Activated T-helper 9 cell treated with anti-CD3 and anti-CD28 coated beads, Interleukin-2, amount 50 U/mL, for 16 hours (primary cell): ENCODE results near the gene CNKSR3.

Experiments
- DNase-seq: peaks from one replicate; pipeline ENCODE4 v3.0.0-alpha.2; 2020; ENCODE audit warnings: low read depth

CNKSR3 gene

DNA sequence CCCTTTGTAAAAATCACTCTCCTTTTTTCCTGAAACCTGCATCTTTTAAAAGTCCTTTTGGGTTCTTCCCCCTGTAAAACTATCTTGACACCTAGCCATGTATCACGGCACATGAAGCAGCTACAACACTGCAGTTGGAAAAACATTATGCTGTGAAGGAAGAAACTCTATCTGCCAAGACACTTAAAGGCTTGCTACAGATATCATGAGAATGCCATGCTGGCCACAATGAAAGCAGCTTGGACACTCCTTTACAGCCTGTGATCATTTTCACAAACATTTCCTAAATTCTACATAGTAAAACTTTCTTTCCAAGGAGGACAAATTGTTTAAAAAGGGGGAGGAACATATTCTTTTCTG lies 31.8 kb downstream of the CNKSR3 start:
- DNase-seq, result no peak

DNA sequence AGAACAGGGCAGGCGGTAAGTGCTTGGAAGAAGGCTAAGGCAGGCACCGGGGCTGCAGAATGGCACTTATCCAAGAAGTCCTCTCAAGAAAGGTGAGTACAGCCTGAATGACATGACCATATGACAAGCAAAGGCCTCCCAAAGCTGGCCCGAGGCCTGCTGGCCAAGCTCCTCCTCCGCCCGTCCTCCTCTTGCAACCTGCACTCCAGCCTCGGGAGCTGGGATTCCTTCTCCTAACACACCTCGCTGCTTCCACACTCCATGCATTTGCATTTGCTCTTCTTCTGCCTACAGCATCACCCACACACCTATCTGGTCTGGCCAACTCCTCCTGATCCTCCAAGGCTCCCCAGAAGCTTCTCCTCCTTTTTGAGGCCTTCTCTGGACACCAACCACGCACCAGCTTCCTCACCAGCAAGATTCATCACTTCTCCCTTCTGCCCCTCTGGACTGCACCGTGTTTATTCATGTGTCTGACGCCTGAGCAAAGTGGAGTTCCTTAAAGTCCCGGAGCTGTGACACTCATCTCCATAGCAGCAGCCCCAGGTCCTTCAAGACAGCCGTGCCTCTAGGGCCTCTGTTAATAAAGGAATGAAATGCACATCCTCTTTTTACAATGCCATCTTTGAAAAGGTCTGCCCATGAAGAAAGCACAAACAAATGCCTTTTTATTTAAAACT lies 32.3 kb downstream of the CNKSR3 start:
- DNase-seq, result no peak

DNA sequence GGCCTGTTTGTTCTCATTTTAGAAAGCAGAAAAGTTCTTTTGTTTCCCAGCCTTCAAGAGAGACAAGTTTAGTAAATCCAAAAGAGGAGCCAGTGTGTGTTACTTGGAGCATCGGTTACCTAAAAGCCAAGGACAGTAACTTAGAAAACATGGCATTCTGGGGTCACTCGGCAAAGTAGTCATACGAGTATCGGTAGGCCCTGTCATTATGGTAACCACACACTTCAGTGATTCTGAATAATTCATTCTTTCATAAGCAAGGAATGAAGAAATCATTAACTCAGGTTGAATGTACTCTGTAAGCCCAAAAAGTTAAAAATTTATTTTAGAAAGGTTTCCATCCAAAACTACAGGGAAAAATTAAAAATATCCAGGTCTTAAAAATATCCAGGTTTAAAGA lies 34.0 kb downstream of the CNKSR3 start:
- DNase-seq, result no peak

DNA sequence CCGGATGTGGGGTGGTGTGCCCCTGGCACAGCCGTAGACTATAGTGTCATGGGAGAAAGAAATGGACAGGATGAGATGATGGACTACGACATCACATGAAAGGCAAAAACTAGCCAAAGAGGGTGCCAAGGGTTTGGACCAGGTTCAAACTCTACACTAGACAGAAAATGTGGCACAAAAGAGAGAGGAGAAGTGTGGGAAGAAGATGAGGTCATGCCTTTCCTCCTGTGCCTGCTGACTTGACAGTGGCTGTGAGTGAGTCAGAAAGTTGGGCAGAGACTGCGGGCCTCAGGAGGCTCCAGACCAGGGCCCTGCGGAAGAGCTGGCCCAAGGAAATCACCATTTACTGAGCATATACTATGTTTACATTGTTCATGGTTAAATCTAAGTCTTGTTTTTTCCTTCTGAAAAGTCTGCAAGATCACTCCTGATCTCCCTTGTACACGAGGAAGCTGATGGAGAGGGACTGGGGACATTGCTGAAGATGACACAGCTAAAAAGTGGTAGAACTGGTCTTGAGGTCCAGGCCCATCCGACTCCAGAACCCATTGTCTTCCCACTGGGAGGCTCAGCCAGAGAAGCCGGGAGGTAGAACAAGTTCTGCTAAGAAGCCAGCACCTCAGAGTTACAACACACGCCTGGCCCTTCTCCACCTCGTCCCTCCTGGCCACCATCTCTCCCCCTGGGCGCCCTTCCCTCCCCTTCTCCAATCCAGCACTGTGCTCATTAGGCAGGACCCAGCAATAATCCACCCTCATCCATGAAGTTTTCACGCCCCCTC lies 35.6 kb downstream of the CNKSR3 start:
- no peak for DNase-seq

DNA sequence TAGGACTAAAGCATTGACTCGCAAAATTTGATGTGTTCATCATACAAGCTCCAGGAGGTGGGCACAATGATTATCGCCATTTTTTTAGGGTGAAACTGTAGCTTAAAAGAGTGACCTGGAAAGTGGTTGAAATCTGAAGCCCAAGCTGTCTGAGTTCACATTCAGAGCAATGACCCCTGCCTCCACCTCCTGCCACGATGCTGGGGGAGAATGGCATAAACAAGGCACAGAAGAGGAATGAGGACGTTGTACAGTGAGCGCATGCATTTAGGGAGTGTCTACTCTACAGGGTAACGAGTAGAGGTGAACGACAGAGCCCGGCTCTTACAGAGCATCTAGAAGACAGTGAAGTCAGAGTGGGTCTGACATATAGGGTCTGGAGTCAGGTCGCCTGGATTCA lies 37.2 kb downstream of the CNKSR3 start:
- DNase-seq, result no peak

DNA sequence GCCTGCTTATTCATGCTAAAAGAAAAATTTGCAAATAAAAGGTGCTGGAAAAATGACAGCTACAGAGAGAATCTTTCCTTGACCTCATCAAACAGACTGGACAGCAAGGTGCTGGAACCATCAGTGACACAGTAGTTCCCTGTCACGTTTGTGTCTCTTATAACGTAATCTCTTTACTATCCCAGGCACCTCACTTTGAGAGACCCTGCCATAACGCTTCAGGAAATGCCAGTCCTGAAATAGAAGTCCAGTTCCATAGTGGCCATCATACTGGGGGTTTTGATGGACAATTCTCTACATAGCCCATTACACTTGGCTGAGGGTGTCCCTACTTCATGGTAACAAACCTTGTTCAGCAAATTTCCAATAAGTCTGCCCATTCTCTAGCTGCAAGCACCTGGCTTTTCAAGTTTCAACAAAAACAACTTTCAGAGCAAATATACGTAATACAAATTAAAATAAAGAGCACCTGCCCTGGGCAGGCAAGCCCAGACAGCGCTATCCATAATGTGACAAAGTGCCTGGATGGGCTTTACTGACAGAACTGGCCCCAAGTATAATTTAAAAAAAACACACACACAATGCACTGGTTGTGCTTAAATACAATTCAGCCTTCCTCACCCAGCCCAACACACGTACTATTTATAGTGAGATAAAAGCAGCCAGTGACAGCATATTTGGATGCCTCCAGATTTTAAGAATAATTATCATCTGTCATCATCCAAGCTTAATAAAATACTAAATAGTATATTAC lies 38.7 kb downstream of the CNKSR3 start:
- no peak for DNase-seq

DNA sequence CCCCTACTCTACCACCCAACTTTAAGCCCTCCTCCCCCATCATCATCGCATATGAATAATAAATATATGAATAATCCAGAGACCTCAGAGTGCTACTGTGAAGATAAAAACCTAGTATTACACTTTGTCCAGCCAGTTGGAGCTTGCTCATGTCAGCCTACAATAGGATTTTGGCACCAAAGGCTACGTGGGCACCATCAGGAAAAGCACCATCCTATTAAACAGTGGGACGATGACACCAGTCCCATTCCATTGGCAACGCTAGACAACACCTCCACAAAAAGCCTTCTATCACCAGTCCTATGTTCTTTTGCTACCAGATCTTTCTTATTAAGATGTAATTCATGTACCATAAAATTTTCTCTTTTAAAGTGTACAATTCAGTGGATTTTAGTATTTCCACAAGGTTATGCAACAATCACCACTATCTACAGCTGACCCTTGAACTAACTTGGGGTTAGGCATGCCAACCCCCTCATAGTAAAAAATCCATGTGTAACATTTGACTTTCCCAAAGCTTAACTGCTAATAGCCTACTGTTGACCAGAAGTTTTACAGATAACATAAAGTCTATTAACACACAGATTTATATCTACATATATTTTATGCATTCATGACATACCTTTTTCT lies 41.1 kb downstream of the CNKSR3 start:
- no peak for DNase-seq

DNA sequence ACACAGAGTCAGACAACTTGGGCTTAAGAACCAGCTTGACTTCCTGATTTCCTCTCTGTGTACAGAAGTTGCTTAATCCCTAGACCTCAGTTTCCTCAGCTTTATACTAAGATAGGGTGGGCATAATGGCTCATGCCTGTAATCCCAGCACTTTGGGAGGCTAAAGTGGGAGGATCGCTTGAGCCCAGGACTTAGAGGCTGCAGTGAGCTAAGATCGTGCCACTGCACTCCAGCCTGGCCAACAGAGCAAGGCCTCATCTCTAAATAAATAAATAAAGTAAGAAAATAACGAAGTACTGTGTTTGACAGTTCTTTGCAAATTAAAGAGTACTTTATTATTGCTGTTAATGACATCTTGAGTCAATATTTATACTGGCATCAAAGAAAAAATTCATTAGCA lies 41.7 kb downstream of the CNKSR3 start:
- no peak for DNase-seq

DNA sequence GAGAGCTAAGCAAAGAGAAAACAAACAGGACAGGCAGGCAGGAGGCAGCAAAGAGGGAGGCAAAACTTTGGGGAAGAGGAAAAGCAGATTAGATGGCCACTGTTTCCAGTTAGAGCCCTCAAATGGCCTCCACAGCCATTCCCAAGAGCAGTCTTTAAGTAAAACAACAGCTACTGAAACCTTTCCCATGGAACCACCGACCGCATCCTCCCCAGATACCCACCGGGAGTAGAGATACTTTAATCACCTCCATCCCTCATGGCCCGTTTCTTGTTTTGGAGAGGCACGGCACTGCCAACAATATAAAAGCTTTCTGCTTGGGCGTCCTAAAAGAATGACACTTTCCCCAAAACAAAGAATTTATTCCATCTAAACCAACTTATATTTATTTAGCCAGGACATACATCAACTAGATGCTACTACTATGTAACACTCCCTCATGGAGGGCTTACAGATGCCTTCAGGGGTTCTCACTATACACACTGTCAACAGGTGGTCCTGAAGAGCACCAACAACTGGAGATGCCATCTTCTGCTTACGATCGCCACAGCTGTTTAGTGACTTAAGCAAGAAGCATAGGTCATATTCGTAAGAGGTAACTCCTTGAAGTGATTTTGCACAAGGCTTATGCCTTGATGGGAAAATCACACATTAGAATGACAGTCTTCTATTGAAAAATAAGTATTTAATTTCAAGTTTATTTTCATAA lies 43.4 kb downstream of the CNKSR3 start:
- no peak for DNase-seq

DNA sequence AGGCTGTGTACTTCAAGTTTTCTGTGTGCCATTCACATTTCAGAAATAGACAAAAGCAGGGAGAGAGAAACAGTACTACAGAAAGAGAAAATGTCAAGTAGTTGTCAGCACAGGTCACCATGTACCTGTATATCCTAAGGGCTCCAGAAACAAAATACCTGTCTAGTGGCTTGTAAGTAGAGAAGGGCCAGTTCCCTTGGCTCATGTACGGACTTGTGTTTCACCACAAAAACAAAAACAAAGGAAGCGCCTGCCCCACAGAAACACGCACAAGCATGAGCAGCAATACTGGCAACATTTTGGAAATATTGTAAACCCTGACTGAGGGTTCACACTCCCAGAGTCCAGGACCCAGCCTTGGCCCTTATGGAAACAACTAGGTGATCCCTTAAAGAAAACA lies 44.3 kb downstream of the CNKSR3 start:
- no peak for DNase-seq

DNA sequence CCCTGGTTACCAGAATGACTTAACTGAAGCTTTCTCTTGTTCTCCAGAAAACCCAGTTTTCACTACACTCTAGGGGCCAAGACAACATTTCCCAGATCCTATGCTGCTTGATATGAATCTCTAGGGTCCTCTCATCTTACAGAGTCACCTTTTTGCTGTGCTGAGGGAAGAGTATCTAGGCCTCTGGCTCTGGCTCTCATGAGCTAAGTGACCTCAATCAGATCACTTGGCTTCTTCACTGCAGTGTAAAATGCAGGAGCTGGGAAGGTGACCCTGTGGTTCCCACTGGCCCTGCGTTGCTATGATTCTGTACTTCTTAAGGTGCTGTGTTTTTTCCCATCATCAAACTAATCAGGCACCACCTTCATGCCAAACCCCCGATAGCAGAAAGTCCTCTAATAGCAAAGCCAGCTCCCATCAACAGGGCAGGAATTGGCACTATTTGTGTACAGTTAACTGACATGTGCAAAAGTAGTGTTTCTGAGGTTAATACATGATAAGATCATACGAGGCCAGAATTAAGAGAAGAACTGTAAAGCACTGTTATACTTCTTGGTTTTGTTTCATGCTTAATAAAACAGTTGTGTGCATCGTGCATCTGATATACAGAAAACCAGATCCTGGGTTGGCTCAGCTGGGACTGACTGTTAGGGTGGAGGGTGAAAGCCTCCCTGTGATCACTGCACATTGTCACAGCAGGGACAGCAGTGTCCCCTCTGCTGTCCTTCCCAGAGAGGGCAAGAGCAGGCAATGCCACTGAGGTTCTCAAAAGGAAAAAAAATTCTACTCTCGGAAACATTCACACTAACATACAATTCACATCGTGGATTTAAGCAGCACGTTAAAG lies 46.7 kb downstream of the CNKSR3 start:
- DNase-seq, result no peak

DNA sequence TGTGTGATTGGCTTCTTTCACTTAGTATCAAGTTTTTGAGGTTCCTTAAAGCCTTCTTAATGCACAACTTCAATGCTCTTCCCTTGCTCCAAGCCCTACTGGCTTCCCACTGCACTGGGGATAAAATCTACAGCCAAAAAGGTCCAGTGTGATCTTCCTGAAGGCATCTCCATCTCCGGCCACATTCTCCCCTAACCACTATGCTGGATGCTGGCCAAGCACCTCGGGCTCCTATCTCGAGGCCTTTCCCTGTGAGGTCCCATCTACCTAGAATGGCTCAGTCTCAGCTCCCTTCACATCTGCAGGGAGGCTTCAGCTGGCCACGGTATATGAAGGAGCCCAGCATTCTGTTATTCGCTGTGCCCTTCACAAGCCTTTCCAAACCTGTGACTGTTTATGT lies 48.1 kb downstream of the CNKSR3 start:
- DNase-seq, result no peak

DNA sequence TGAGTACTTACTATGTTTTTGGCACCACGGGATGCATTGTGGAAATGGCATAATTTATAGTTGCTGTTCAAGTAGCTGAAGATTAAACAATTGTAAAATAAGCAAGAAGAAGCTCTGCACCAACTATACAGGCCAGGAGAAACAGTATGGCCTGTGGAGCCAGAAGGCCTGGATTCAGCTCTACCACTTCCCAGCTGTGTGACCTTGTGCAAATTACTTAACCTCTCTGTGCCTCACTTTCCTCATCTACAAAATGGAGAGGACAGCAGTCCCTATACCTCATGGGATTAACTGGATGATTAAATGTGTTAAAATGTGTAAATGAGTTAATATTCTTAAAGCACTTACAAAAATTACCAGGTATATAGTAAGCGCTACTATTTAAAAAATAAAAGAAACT lies 49.1 kb downstream of the CNKSR3 start:
- DNase-seq, result no peak

DNA sequence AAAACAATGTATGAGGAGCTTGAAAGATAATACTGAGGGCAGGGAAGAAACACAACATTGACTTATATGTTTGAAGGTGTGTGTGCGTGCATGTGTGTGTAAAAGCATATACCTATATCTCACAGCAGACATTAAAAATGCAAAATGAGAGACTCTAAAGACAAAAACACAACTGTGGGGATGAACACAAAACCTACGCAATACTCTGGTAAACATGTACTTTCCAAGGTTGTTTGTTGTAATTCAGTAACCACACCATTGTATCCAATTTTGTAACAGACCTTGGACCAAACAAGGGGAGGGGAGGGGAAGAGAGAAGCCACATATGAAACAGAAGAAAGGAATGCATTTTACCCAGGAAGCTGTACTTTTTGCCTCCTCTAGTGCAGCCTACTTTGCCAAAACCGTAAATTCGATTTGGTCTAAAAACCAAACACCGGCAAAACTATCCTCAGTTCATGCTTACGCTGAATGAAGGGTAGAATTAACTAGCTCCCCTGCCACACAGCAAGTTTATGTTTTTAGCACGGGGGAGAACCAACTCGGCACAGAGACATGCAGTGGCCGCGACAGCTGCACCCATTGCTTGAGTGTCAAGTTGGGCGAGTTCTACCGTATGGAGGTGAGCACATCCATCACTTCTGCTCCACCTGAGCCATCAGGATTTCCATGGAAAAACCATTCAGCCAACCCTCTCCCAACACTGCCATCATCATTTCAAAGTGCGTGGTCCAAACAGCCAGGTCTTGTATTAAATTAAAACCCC lies 50.0 kb downstream of the CNKSR3 start:
- no peak for DNase-seq

DNA sequence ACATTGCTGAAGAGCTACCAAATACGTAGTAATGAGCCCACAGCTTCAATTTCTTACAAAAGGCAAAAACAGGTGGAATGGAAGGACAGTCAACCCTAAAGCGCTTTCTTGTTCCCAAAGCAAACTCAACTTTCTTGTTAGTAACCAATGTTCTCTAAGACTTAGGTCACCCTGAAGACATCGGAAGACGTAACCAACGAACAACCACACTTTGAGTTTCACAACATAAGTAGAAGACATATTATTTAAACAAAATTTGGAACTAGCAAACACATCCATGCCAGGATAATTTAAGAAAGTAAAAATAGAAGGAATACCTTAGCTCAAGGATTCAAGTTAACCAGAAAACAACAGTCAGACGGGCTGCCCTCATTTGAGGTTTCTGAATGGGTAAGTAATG lies 51.0 kb downstream of the CNKSR3 start:
- DNase-seq, result no peak

DNA sequence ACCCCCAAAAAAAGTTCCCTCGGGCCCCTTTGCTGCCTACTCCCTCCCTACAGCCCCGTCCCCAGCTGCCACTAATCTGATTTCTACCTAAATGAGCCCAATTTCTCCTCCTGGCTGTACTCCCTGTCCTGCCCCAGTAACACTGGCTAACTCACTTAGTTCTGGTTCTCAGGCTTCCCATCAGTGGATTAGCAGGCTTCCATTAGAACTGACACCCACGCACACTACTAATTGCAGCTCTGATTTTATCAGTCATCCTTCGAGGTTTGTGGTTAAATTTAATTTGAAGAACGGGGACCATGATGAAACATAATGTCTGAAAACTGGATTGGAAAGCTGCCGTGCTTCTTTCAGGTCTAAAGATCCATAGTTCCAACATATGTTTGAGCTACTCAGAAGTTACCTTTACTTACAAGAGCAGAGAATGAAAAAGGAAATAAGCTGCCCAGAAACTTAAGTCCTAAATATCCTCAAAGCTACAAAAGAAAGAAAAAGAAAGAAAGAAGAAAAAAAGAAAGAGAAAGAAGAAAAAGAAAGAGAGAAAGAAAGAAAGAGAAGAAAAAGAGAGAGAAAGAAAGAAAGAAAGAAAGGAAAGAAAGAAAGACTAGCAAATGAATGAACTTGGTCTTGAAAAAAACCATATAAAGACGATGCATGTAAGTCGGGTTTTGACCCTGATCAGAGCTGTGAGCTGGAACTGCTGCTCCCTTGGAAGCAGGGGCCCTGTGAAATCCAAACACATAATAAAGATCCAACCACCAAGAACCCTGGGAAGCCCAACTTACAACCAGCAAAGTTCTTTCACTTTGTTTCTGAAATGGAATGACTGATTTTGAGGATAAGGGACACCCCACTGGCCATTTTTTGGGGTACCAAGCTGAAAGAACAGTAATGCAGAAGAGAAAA lies 51.7 kb downstream of the CNKSR3 start:
- DNase-seq, result no peak

DNA sequence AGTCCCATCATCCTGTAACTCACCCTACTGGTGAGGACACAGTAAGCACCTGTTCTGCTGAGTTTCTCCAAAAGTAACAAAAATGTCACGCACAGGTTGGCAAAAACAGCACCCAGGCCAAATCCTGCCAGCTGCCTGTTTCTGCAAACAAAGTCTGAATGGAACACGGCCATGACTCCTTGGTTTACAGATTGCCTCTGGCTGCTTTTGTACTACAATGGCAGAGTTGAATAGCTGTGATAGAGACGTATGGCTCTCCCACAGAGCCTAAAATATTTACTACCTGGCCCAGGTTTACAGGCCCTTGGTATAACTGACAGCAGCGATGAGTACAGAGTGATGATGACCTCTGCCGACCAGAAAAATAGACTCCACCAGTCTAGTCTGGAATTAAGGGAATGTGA lies 52.6 kb downstream of the CNKSR3 start:
- no peak for DNase-seq

DNA sequence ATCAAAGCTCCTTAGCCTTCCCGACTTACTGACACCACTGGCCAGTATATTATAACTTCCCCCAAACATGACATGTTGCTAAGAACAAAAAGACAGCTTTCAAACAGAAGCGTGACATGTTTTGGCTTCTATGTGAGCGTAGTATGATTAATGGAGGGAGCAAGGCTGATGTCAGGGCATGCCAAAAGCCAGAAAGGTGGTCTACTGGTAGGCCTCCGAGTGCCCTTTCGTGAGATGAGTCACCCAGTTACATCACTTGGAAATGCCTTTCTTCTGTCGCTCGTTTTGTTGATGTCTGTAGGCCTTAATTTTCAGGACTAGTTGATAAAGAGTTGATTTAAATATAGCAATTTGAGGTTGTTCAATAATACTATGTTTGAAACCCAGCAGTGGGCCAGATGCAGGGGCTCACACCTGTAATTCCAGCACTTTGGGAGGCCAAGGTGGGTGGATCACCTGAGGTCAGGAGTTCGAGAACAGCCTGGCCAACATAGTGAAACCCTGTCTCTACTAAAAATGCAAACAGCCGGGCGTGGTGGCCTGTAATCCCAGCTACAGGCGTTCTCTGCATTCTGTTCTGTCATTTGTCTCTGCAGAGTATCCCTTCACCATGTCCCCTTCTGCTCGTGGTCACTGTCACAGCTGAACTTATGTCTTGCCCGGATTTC lies 53.3 kb downstream of the CNKSR3 start:
- no peak for DNase-seq

DNA sequence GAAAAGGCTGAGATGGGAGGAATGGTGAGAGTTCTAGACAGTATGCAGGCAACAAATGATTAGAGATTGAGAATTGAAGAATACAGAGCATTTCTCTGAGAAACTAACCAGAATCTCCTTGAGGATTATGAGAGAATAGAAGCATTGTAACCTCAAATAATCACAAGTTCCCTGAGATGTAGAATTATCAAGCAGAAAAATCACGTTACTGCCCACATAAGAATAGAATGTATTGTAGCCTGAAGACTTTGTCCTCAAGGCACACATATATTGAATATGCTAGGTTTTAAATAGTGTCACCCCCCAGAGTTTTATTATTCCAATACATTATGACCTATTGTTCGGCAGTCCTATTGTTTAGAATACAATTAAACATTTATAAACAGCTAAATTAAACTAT lies 57.2 kb downstream of the CNKSR3 start:
- DNase-seq, result no peak
